Measurements from ENCODE around the gene P2RX2. TPM values are rescaled to one million over a fixed set of nuclear protein-coding genes. Genes with fewer than 3 reads are reported as not detected.

P2RX2 gene
- total and polyA plus RNA-seq, 2 donors (not counting 1 experiment from before 2014, with no cell fraction given): not detected

DNA sequence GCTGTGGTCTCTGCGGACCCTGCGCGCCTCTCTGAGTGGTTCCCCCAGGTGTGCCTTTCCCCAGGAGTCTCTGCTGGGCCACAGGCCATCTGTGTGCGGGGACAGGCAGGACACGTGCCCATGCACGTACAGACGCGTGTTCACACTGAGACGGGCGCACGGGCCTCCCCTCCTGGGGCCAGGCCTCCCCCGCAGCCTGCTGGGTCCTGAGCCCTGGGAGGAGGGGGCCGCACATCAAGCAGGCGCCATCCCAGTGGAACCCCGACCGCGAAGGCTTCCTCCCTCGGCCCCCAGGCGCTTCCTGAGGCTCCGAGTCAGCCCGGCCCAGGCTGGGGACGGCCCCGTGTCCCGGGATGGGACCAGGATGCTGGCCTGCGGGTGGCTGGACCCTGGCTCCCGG, 47.9 kb upstream of the P2RX2 start:
- H4K20me1 ChIP-seq (ENCODE audit: control insufficient read depth, extremely low read depth, insufficient read depth, low read length): no peaks in the 10 kb centered on the region
- no peak overlapping the region for H3K27ac ChIP-seq (ENCODE audit: insufficient read depth, low read length)
- no peak overlapping the region for H3K4me2 ChIP-seq (ENCODE audit: extremely low read depth, insufficient read depth, low read length)
- no peak overlapping the region for H3K4me3 ChIP-seq (replicated peaks in 1 of 4; ENCODE audit: control extremely low read depth in 1 of 4, insufficient read depth in 1 of 4, low read depth in 3 of 4, low read length in 4 of 4)
- no peak overlapping the region for H2AFZ ChIP-seq (ENCODE audit: low read length)
- H3K9ac ChIP-seq (ENCODE audit: insufficient read depth, low read length): no peak overlapping the region
- H3K27me3 ChIP-seq (ENCODE audit: control insufficient read depth, insufficient read depth, low read length): no peaks in the 10 kb centered on the region
- no peak for TF ChIP-seq EZH2 (IDR thresholded peaks at IDR 0.05; ENCODE audit: low read length, missing control alignments)
- TF ChIP-seq, protein P1, sequence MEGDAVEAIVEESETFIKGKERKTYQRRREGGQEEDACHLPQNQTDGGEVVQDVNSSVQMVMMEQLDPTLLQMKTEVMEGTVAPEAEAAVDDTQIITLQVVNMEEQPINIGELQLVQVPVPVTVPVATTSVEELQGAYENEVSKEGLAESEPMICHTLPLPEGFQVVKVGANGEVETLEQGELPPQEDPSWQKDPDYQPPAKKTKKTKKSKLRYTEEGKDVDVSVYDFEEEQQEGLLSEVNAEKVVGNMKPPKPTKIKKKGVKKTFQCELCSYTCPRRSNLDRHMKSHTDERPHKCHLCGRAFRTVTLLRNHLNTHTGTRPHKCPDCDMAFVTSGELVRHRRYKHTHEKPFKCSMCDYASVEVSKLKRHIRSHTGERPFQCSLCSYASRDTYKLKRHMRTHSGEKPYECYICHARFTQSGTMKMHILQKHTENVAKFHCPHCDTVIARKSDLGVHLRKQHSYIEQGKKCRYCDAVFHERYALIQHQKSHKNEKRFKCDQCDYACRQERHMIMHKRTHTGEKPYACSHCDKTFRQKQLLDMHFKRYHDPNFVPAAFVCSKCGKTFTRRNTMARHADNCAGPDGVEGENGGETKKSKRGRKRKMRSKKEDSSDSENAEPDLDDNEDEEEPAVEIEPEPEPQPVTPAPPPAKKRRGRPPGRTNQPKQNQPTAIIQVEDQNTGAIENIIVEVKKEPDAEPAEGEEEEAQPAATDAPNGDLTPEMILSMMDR (conservative IDR thresholded peaks at IDR 0.05 in 1 of 2, IDR thresholded peaks at IDR 0.05 in 1 of 2; ENCODE audit: low read depth in 1 of 2, low read length in 2 of 2): no peak
- peaks cover 2% of the 10 kb centered on the region for H3K36me3 ChIP-seq (ENCODE audit: control insufficient read depth, insufficient read depth, low read length)
- H3K4me1 ChIP-seq (ENCODE audit: control insufficient read depth, extremely low read depth, insufficient read depth, low read length): no peaks in the 10 kb centered on the region
- no peak for DNase-seq (ENCODE audit: low read depth in 2 of 2)
- no peaks in the 10 kb centered on the region for H3K79me2 ChIP-seq (ENCODE audit: control insufficient read depth, insufficient read depth, low read length)
- no peaks in the 10 kb centered on the region for H3K9me3 ChIP-seq (ENCODE audit: control insufficient read depth, insufficient read depth, low read depth, low read length)

DNA sequence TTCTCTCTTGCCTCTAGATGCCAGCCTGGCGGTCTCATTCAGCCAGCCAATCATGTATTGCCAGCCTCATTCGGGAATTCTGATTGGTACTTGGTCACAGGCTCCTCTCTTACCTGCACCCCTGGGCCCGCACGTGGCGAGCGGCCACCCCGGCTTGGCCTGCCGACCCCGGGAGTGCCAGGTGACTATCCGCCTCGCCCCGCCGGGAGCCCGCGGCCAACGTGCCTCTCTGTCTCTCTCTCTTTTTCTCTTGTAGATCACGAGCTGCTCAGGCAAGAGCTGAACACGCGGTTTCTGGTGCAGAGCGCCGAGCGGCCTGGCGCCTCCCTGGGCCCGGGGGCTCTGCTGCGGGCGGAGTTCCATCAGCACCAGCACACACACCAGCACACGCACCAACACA, 47.5 kb upstream of the P2RX2 start:
- Histone ChIP-seq H3K9ac (ENCODE audit: insufficient read depth, low read length) (no peak overlapping the region), H4K20me1 (ENCODE audit: control insufficient read depth, extremely low read depth, insufficient read depth, low read length) (no peaks in the 10 kb centered on the region), H3K27ac (ENCODE audit: insufficient read depth, low read length) (no peak overlapping the region), H3K4me1 (ENCODE audit: control insufficient read depth, extremely low read depth, insufficient read depth, low read length) (no peaks in the 10 kb centered on the region), H3K4me3 (replicated peaks in 1 of 4; ENCODE audit: control extremely low read depth in 1 of 4, insufficient read depth in 1 of 4, low read depth in 3 of 4, low read length in 4 of 4) (no peak overlapping the region), H3K9me3 (ENCODE audit: control insufficient read depth, insufficient read depth, low read depth, low read length) (no peaks in the 10 kb centered on the region), H3K4me2 (ENCODE audit: extremely low read depth, insufficient read depth, low read length) (no peak overlapping the region), H3K27me3 (ENCODE audit: control insufficient read depth, insufficient read depth, low read length) (no peaks in the 10 kb centered on the region), H3K79me2 (ENCODE audit: control insufficient read depth, insufficient read depth, low read length) (no peaks in the 10 kb centered on the region), H2AFZ (ENCODE audit: low read length) (no peak overlapping the region), H3K36me3 (ENCODE audit: control insufficient read depth, insufficient read depth, low read length) (peaks cover 2% of the 10 kb centered on the region)
- TF ChIP-seq, protein P1 (conservative IDR thresholded peaks at IDR 0.05 in 1 of 2, IDR thresholded peaks at IDR 0.05 in 1 of 2; ENCODE audit: low read depth in 1 of 2, low read length in 2 of 2): no peak
- no peak for TF ChIP-seq EZH2 (IDR thresholded peaks at IDR 0.05; ENCODE audit: low read length, missing control alignments)
- no peak for DNase-seq (ENCODE audit: low read depth in 2 of 2)

DNA sequence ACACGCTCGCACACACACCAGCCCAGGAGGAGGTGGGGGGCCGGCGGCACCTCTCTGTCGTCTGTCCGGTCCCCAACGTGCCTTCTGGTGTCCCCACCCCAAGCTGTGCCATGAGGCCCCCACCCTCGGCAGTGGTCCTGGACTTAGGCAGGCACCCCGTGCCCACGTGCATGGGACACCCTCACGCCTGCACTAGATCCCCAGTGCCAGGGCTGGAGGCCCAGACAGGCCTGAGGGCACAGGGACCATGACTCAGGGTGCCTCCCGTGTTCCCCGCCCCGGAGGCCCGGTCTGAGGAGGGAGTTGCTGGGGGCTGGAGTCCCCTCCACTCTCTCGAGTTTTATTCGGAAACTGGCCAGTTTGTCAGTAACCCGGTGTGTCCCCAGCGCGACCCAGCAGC, 47.0 kb upstream of the P2RX2 start:
- H3K9ac ChIP-seq (ENCODE audit: insufficient read depth, low read length): no peak overlapping the region
- no peaks in the 10 kb centered on the region for H3K9me3 ChIP-seq (ENCODE audit: control insufficient read depth, insufficient read depth, low read depth, low read length)
- H3K4me2 ChIP-seq (ENCODE audit: extremely low read depth, insufficient read depth, low read length): no peak overlapping the region
- no peak overlapping the region for H2AFZ ChIP-seq (ENCODE audit: low read length)
- no peak overlapping the region for H3K27ac ChIP-seq (ENCODE audit: insufficient read depth, low read length)
- H3K4me3 ChIP-seq (replicated peaks in 1 of 4; ENCODE audit: control extremely low read depth in 1 of 4, insufficient read depth in 1 of 4, low read depth in 3 of 4, low read length in 4 of 4): no peak overlapping the region
- no peaks in the 10 kb centered on the region for H3K4me1 ChIP-seq (ENCODE audit: control insufficient read depth, extremely low read depth, insufficient read depth, low read length)
- no peaks in the 10 kb centered on the region for H3K79me2 ChIP-seq (ENCODE audit: control insufficient read depth, insufficient read depth, low read length)
- H3K36me3 ChIP-seq (ENCODE audit: control insufficient read depth, insufficient read depth, low read length): peaks cover 2% of the 10 kb centered on the region
- DNase-seq (ENCODE audit: low read depth in 2 of 2): no peak
- no peak for TF ChIP-seq EZH2 (IDR thresholded peaks at IDR 0.05; ENCODE audit: low read length, missing control alignments)
- TF ChIP-seq, protein P1 (conservative IDR thresholded peaks at IDR 0.05 in 1 of 2, IDR thresholded peaks at IDR 0.05 in 1 of 2; ENCODE audit: low read depth in 1 of 2, low read length in 2 of 2): no peak
- H3K27me3 ChIP-seq (ENCODE audit: control insufficient read depth, insufficient read depth, low read length): no peaks in the 10 kb centered on the region
- no peaks in the 10 kb centered on the region for H4K20me1 ChIP-seq (ENCODE audit: control insufficient read depth, extremely low read depth, insufficient read depth, low read length)

All from fibroblast of lung (primary cell).